ENCODE results near the gene MOB3A.
A peak's percentile ranks its signal among the peaks of the same experiment; 100 is the strongest.
"Not testable (repeated sequence)": the region's sequence is repeated elsewhere in the genome, so short reads cannot be mapped to it uniquely, and the experiment has no call there.

The MOB3A gene

GRCh38 chr19:2089001-2089711 lies 7.0 kb downstream of the MOB3A start:
- peak overlapping the region; percentile 17 for H3K27ac ChIP-seq (ENCODE audit: low read depth, low read length)
- peaks cover 9% of the 10 kb centered on the region; the same call in 1 of the 2 replicates for H3K4me1 ChIP-seq (ENCODE audit: control insufficient read depth, insufficient read depth, low read length)
- no peak overlapping the region for H3K9ac ChIP-seq (ENCODE audit: low read depth, low read length)
- no peaks in the 10 kb centered on the region for H3K36me3 ChIP-seq (ENCODE audit: control insufficient read depth, insufficient read depth, low read length)
- H3K4me3 ChIP-seq (ENCODE audit: low read depth, low read length): no peak overlapping the region
- H3K27me3 ChIP-seq (ENCODE audit: control insufficient read depth, insufficient read depth, low read length): no peaks in the 10 kb centered on the region
- no peaks in the 10 kb centered on the region for H3K9me3 ChIP-seq (ENCODE audit: control insufficient read depth, insufficient read depth, low read length)

GRCh38 chr19:2087621-2088100 lies 8.5 kb downstream of the MOB3A start:
- Histone ChIP-seq H3K4me3 (ENCODE audit: low read depth, low read length) (no peak overlapping the region), H3K27me3 (ENCODE audit: control insufficient read depth, insufficient read depth, low read length) (no peaks in the 10 kb centered on the region), H3K36me3 (ENCODE audit: control insufficient read depth, insufficient read depth, low read length) (no peaks in the 10 kb centered on the region; the same call in 1 of the 2 replicates), H3K9ac (ENCODE audit: low read depth, low read length) (no peak overlapping the region), H3K4me1 (ENCODE audit: control insufficient read depth, insufficient read depth, low read length) (peaks cover 9% of the 10 kb centered on the region; the same call in 1 of the 2 replicates), H3K27ac (ENCODE audit: low read depth, low read length) (no peak overlapping the region), H3K9me3 (ENCODE audit: control insufficient read depth, insufficient read depth, low read length) (no peaks in the 10 kb centered on the region)

GRCh38 chr19:2086695-2087620 lies 9.2 kb downstream of the MOB3A start:
- H3K36me3 ChIP-seq (ENCODE audit: control insufficient read depth, insufficient read depth, low read length); H3K27ac ChIP-seq (ENCODE audit: low read depth, low read length); H3K9me3 ChIP-seq (ENCODE audit: control insufficient read depth, insufficient read depth, low read length); H3K4me3 ChIP-seq (ENCODE audit: low read depth, low read length); H3K27me3 ChIP-seq (ENCODE audit: control insufficient read depth, insufficient read depth, low read length); H3K4me1 ChIP-seq (ENCODE audit: control insufficient read depth, insufficient read depth, low read length); H3K9ac ChIP-seq (ENCODE audit: low read depth, low read length): not testable (repeated sequence)

- Histone ChIP-seq H3K27ac (ENCODE audit: low read depth, low read length) (no peak overlapping the region), H3K9me3 (ENCODE audit: control insufficient read depth, insufficient read depth, low read length) (no peaks in the 10 kb centered on the region), H3K4me1 (ENCODE audit: control insufficient read depth, insufficient read depth, low read length) (peaks cover 8% of the 10 kb centered on the region; the same call in 1 of the 2 replicates), H3K36me3 (ENCODE audit: control insufficient read depth, insufficient read depth, low read length) (no peaks in the 10 kb centered on the region; the same call in 1 of the 2 replicates), H3K9ac (ENCODE audit: low read depth, low read length) (no peak overlapping the region), H3K4me3 (ENCODE audit: low read depth, low read length) (no peak overlapping the region), H3K27me3 (ENCODE audit: control insufficient read depth, insufficient read depth, low read length) (no peaks in the 10 kb centered on the region)
Observed at GRCh38 chr19:2084993-2085720, 11.0 kb downstream of the MOB3A start.

- Histone ChIP-seq H3K4me3 (ENCODE audit: low read depth, low read length) (no peak overlapping the region), H3K4me1 (ENCODE audit: control insufficient read depth, insufficient read depth, low read length) (no peaks in the 10 kb centered on the region)
Observed at GRCh38 chr19:2083174-2083854, 12.8 kb downstream of the MOB3A start.

GRCh38 chr19:2081873-2082810 lies 14.0 kb downstream of the MOB3A start:
- Histone ChIP-seq H3K4me3 (ENCODE audit: low read depth, low read length) (no peak overlapping the region), H3K9ac (ENCODE audit: low read depth, low read length) (no peak overlapping the region)

More at GRCh38 chr19:2083174-2083854, 12.8 kb downstream of the MOB3A start:
- Histone ChIP-seq H3K9ac (ENCODE audit: low read depth, low read length) (no peak overlapping the region), H3K27ac (ENCODE audit: low read depth, low read length) (no peak overlapping the region), H3K36me3 (ENCODE audit: control insufficient read depth, insufficient read depth, low read length) (no peaks in the 10 kb centered on the region; the same call in 1 of the 2 replicates), H3K9me3 (ENCODE audit: control insufficient read depth, insufficient read depth, low read length) (no peaks in the 10 kb centered on the region), H3K27me3 (ENCODE audit: control insufficient read depth, insufficient read depth, low read length) (no peaks in the 10 kb centered on the region)

GRCh38 chr19:2080336-2080988 lies 15.7 kb downstream of the MOB3A start:
- no peaks in the 10 kb centered on the region; the same call in 1 of the 2 replicates for H3K36me3 ChIP-seq (ENCODE audit: control insufficient read depth, insufficient read depth, low read length)
- no peaks in the 10 kb centered on the region for H3K4me1 ChIP-seq (ENCODE audit: control insufficient read depth, insufficient read depth, low read length)
- H3K9me3 ChIP-seq (ENCODE audit: control insufficient read depth, insufficient read depth, low read length): no peaks in the 10 kb centered on the region
- H3K9ac ChIP-seq (ENCODE audit: low read depth, low read length): no peak overlapping the region
- no peak overlapping the region for H3K27ac ChIP-seq (ENCODE audit: low read depth, low read length)
- H3K27me3 ChIP-seq (ENCODE audit: control insufficient read depth, insufficient read depth, low read length): no peaks in the 10 kb centered on the region
- no peak overlapping the region for H3K4me3 ChIP-seq (ENCODE audit: low read depth, low read length)

More at GRCh38 chr19:2081873-2082810, 14.0 kb downstream of the MOB3A start:
- no peak overlapping the region for H3K27ac ChIP-seq (ENCODE audit: low read depth, low read length)
- H3K36me3 ChIP-seq (ENCODE audit: control insufficient read depth, insufficient read depth, low read length): no peaks in the 10 kb centered on the region; the same call in 1 of the 2 replicates
- H3K4me1 ChIP-seq (ENCODE audit: control insufficient read depth, insufficient read depth, low read length): no peaks in the 10 kb centered on the region
- H3K27me3 ChIP-seq (ENCODE audit: control insufficient read depth, insufficient read depth, low read length): no peaks in the 10 kb centered on the region
- H3K9me3 ChIP-seq (ENCODE audit: control insufficient read depth, insufficient read depth, low read length): no peaks in the 10 kb centered on the region

- Histone ChIP-seq H3K27me3 (ENCODE audit: control insufficient read depth, insufficient read depth, low read length) (no peaks in the 10 kb centered on the region), H3K4me3 (ENCODE audit: low read depth, low read length) (no peak overlapping the region), H3K9ac (ENCODE audit: low read depth, low read length) (no peak overlapping the region), H3K9me3 (ENCODE audit: control insufficient read depth, insufficient read depth, low read length) (no peaks in the 10 kb centered on the region), H3K27ac (ENCODE audit: low read depth, low read length) (no peak overlapping the region), H3K4me1 (ENCODE audit: control insufficient read depth, insufficient read depth, low read length) (no peaks in the 10 kb centered on the region), H3K36me3 (ENCODE audit: control insufficient read depth, insufficient read depth, low read length) (no peaks in the 10 kb centered on the region; the same call in 1 of the 2 replicates)
Observed at GRCh38 chr19:2079865-2080301, 16.2 kb downstream of the MOB3A start.
